D721Med (cell line): ENCODE data around the gene PPP1R1C.
A peak's percentile ranks its signal among the peaks of the same experiment; 100 is the strongest.

ENCODE experiments used
- DNase-seq: peaks from one replicate; pipeline ENCODE4 v3.0.0; 2011; ENCODE audit warnings: low spot score; ENCODE audit not compliant: insufficient read length
- FAIRE-seq: peaks from 2 replicates; lab custom pipeline; 2011; peaks lifted over from hg19 to GRCh38; lab: Jason Lieb, UNC
- TF ChIP-seq, protein P1 (sequence below): IDR thresholded peaks from 2 replicates; pipeline ENCODE4 v1.5.1; 2012; ENCODE audit warnings: mild to moderate bottlenecking, control low read depth; ENCODE audit not compliant: insufficient read depth; ENCODE audit errors: missing control alignments

PPP1R1C gene

DNA sequence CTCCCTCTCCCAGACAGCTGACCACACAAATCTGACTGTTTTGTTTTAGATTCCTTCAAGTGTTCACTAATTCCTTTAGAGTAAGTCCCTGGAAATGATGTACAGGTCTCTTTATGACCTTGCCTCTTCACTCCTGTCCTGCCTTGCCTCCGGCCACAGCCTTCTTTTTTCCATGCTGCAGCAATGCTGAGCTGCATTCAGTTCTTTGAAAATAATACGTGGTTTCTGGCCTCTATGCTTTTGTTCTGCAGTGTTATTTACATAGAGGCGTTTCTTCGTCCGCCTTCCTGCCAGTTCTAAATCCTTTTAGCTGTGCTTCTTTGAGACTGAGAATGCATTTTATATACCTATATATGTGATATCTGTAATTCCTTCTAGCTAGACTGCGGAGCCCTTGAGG lies 87.2 kb downstream of the PPP1R1C start:
- DNase-seq: no peak
- FAIRE-seq: no peak
- TF ChIP-seq, protein P1, sequence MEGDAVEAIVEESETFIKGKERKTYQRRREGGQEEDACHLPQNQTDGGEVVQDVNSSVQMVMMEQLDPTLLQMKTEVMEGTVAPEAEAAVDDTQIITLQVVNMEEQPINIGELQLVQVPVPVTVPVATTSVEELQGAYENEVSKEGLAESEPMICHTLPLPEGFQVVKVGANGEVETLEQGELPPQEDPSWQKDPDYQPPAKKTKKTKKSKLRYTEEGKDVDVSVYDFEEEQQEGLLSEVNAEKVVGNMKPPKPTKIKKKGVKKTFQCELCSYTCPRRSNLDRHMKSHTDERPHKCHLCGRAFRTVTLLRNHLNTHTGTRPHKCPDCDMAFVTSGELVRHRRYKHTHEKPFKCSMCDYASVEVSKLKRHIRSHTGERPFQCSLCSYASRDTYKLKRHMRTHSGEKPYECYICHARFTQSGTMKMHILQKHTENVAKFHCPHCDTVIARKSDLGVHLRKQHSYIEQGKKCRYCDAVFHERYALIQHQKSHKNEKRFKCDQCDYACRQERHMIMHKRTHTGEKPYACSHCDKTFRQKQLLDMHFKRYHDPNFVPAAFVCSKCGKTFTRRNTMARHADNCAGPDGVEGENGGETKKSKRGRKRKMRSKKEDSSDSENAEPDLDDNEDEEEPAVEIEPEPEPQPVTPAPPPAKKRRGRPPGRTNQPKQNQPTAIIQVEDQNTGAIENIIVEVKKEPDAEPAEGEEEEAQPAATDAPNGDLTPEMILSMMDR: no peak

DNA sequence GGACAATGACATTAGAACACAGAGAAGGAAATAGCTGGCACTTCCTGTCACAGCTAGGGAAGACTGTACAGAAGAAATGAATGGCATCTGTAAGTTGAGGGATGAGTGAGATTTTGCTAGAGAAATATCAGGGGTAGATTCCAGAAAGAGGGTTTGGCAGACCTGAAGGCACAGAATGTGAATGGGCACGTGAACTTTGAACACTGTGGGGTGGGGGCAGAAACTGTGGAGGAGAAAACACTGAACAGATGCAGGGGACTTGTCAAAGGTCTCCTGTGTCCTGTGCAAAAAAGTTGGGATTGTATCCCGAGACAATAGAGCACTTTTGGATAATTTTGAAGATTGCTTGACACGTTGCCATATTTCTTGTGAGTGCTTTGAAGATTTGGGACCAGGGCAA lies 88.0 kb downstream of the PPP1R1C start:
- DNase-seq: no peak
- TF ChIP-seq, protein P1: no peak
- no peak for FAIRE-seq

DNA sequence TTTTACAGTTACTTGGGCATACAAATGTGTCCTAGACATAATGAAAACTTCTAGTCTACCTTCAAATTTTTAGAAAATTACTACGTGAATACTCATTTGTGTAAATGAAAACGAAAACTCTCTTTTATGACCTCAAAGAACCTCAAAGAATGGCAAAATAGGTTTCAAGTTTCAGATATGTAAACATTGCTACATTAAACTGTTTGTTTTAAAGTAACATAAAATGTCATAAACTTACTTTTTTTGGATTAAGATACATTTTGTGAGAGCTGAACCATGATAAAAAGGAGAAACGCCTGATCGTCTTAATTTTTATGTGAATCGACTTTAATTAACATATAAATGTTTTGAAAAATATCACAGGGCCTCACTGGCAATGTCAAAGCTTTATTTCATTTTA lies 91.4 kb downstream of the PPP1R1C start:
- FAIRE-seq: no peak
- DNase-seq: no peak
- TF ChIP-seq, protein P1: no peak

DNA sequence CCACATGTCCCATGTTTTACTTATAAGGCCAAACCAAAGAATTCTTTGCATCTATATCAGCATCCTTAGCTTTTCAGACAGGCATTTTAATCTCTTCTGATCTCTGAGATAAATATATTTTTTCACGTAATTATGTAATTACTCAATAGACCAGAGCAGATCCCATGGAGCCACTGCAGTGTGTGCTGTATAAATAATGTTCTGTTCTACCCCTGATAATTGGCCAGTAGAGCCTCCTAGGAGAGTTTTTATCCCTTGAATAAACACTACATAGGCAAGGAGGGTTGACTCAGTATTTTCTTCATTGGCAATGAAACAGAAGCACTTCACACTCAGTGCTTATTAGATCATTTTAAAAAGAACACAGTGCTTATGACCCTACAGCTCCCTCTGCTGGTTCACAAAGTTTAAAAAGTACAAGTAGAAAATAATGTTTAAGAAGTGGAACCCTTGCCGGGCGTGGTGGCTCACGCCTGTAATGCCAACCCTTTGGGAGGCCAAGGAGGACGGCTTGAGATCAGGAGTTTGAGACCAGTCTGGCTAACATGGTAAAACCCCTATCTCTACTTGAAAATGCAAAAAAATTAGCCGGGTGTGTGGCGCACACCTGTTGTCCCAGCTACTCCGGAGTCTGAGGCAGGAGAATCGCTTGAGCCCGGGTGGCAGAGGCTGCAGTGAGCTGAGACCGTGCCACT lies 91.9 kb downstream of the PPP1R1C start:
- DNase-seq: no peak
- no peak for FAIRE-seq
- TF ChIP-seq, protein P1: peak; percentile 81

DNA sequence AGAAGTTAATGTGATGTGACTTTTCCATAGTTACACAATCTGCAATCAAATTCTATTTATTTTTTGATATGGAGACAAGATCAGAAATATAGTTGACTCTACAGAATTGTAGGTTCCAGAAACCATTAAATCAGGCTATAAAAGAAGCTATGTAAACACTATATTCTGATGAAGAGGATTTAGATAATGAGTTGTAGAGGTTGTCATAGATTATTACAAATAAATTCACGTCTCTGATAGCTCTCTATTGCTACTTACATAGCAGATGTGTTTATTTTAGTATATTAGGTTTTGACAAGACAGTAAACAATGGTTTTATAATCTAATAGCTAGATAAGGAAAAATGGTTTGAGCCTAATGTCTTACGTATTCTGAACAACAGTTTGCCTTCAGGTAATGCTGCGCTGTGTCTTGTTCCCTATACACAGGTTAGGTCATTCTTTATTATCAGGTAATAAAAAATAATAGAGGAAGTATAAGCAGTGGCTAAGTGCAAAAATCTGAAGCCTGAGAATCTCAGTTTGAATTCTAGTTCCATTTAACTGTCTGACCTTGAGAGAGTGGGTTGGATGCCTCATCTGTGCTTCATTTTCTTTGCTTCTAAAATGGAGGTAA lies 93.4 kb downstream of the PPP1R1C start:
- DNase-seq: no peak
- TF ChIP-seq, protein P1: no peak

DNA sequence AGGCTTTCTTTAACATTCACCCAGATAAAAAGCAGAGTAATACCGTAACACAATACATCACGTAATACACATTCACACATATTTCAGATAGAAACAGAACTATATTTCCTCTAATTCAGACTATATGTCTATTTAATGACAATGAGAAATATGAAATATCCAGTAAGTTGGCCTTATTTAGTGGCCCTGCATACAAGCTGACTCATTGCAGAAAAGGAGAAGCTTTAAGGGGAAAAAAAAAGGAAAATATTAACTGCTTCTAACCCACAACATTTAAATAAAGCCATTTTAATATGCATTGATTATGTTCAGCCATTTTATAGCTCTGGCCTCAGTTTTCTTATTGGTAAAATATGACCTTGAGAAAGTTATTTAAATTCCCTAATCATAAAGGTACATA lies 94.8 kb downstream of the PPP1R1C start:
- TF ChIP-seq, protein P1: no peak

More for the DNA sequence above, 93.4 kb downstream of the PPP1R1C start:
- FAIRE-seq: no peak

More for the DNA sequence above, 94.8 kb downstream of the PPP1R1C start:
- DNase-seq (no peak), FAIRE-seq (no peak)
